Body of pancreas (tissue), 4 donors: Measurements from ENCODE around the gene KNSTRN. TPM values are rescaled to one million over a fixed set of nuclear protein-coding genes. Genes with fewer than 3 reads are reported as not detected.
A peak's percentile ranks its signal among the peaks of the same experiment; 100 is the strongest.

Experiments used
- ATAC-seq: fragments of 150-250 bp; one replicate; pipeline ENCODE4 v1.9.1; 2016
- DNase-seq, 4 donors: peaks; one replicate each; pipeline ENCODE4 v3.0.0-alpha.2; 2019
- H3K27ac ChIP-seq, 4 donors: fragments of 200-600 bp; sonication (generic); 1 replicate in 3 of 4; 2 replicates in 1 of 4; pipeline versions ENCODE4 v1.5.1 to v1.6.1; 2016 to 2019; ENCODE audit warnings: mild to moderate bottlenecking in 1 of 4, mixed read lengths in 1 of 4, moderate library complexity in 1 of 4
- H3K27me3 ChIP-seq, 2 donors: fragments of 200-600 bp; sonication (generic); one replicate each; pipeline ENCODE4 v1.6.0; 2016; ENCODE audit warnings: mild to moderate bottlenecking in 1 of 2
- H3K36me3 ChIP-seq, 2 donors: fragments of 200-600 bp; sonication (generic); replicated peaks in 1 of 2; 2 replicates each; pipeline ENCODE4 v1.5.1; 2016; ENCODE audit warnings: low read depth in 2 of 2; ENCODE audit not compliant: insufficient read depth in 1 of 2
- H3K4me1 ChIP-seq: fragments of 200-600 bp; sonication (generic); one replicate; pipeline ENCODE4 v1.6.0; 2016
- H3K4me3 ChIP-seq, 2 donors: fragments of 200-600 bp; sonication (generic); 1 replicate in 1 of 2; 2 replicates in 1 of 2; pipeline ENCODE4 v1.5.1; 2016 to 2019
- H3K9me3 ChIP-seq, 3 donors: fragments of 200-600 bp; sonication (generic); 1 replicate in 2 of 3; 2 replicates in 1 of 3; pipeline ENCODE4 v1.5.1; 2016
- CTCF ChIP-seq, 7 experiments: fragments of 450-650 bp in 4 of 7; fragments of 200-600 bp in 3 of 7; sonication (generic) in 3 of 7; IDR thresholded peaks; one replicate each; pipeline ENCODE4 v1.5.1; 2016 to 2019; ENCODE audit warnings: antibody characterized with exemption in 7 of 7
- POLR2A ChIP-seq, 3 donors: fragments of 450-650 bp; IDR thresholded peaks; one replicate each; pipeline ENCODE4 v1.6.1; 2016; ENCODE audit warnings: antibody characterized with exemption in 3 of 3, mild to moderate bottlenecking in 2 of 3
- WGBS, 2 donors: methylation state at CpG; one replicate each; pipeline ENCODE4 v1.1.5; 2017; 5-methylcytosine and 5-hydroxymethylcytosine counted together
- intact Hi-C: fragments of 100-400 bp; cut with DNase I; formaldehyde crosslinking; loops from one replicate; pipeline ENCODE4 v1.15.1; 2023
- total RNA-seq, 2 donors: library from RNA; depleted of rRNA; stranded (reverse); fragments of >200 nt; gene quantifications; one replicate each; pipeline ENCODE4 v1.1.0, GENCODE V29; 2016

The KNSTRN gene
- total RNA-seq, 2 donors from 2014 or later, result 3.3 to 5.7 TPM

DNA sequence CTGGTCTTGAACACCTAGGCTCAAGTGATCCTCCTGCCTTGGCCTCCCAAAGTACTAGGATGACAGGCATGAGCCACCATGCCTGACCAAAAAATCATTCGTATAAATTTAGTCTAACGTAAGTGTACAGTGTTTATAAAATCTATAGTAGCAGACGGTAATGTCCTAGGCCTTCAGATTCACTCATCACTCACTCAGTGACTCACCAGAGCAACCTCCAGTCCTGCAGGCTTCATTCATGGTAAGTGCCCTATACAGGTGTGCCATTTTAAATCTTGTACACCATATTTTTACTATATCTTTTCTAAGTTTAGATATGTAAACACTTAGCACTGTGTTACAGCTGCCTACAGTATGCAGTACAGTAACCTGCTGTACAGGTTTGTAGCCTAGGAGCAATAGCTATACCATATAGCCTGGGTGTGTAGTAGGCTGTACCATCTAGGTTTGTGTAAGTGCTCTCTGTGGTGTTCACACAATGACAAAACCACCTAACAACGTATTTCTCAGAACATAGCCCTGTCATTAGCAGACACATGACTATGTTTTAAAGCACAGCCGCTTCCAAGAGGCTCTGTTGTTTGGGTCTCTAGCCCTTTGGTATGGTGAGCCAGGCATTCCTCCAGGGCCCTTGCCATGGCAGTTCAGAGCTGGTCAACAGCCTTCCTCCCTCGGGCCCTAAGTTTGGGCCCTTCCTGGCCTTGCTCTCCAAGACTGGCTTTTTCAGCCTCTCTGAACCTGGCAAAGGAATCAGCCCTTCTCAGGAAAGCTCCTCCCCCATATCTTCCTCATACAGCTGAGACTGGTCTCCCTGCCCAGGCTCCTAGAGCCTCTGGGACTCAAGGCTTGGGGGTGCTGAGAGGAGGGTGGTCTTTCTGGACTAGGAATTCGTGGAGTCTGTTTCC, 39.9 kb upstream of the KNSTRN start:
- no peaks in the 10 kb centered on the region for H3K9me3 ChIP-seq
- ATAC-seq, result no peak
- no peak overlapping the region for H3K4me3 ChIP-seq
- peaks cover 41% of the 10 kb centered on the region for H3K4me1 ChIP-seq
- peak overlapping the region in 1 of 4 donors; percentile 87 for H3K27ac ChIP-seq
- DNase-seq, result no peak
- no peak for TF ChIP-seq POLR2A (IDR thresholded peaks at IDR 0.05)
- TF ChIP-seq CTCF (IDR thresholded peaks at IDR 0.05), result no peak
- no peaks in the 10 kb centered on the region for H3K36me3 ChIP-seq
- WGBS, 2 donors, result 62 to 63% methylated on average over 7 of the region's 7 CpGs
- intact Hi-C loops, result no loop called here
- no peaks in the 10 kb centered on the region for H3K27me3 ChIP-seq

- Histone ChIP-seq H3K9me3 (no peaks in the 10 kb centered on the region), H3K36me3 (no peaks in the 10 kb centered on the region), H3K4me1 (peaks cover 33% of the 10 kb centered on the region), H3K4me3 (no peak overlapping the region), H3K27ac (peak overlapping the region in 1 of 4 donors; percentile 39), H3K27me3 (no peaks in the 10 kb centered on the region)
- no peak for ATAC-seq
- DNase-seq, result no peak
- intact Hi-C loops, result no loop called here
- TF ChIP-seq POLR2A (IDR thresholded peaks at IDR 0.05), result no peak
- TF ChIP-seq CTCF (IDR thresholded peaks at IDR 0.05), result no peak
- 74 to 84% methylated on average over 10 of the region's 10 CpGs for WGBS, 2 donors
Observed at GRCh38 chr15:40343512-40343911, 39.0 kb upstream of the KNSTRN start.

DNA sequence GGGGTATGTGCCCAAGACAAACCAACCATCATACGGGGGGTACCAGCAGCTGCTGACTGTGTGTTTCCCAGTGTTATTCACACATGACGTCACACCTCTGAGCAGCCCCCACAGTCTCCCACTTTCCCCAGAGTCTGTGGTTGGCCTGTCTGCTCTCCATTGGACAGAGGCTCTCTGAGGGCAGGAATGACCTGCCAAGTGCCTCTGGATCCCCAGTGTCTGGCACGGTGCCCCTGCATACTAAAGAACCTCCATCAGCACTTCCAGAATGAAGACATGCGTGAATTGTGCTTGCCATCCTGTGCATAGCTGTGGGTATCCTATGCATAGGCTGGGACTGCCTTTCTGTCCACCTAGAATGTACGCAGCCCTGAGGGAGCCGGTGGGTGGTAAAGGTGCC, 38.3 kb upstream of the KNSTRN start:
- Histone ChIP-seq H3K4me1 (peaks cover 28% of the 10 kb centered on the region), H3K27me3 (no peaks in the 10 kb centered on the region), H3K4me3 (no peak overlapping the region), H3K36me3 (no peaks in the 10 kb centered on the region), H3K27ac (no peak overlapping the region), H3K9me3 (no peaks in the 10 kb centered on the region)
- TF ChIP-seq CTCF (IDR thresholded peaks at IDR 0.05) (no peak), POLR2A (IDR thresholded peaks at IDR 0.05) (no peak)
- WGBS, 2 donors, result 20 to 29% methylated on average over 6 of the region's 6 CpGs
- DNase-seq, result no peak
- intact Hi-C loops, result no loop called here
- no peak for ATAC-seq

DNA sequence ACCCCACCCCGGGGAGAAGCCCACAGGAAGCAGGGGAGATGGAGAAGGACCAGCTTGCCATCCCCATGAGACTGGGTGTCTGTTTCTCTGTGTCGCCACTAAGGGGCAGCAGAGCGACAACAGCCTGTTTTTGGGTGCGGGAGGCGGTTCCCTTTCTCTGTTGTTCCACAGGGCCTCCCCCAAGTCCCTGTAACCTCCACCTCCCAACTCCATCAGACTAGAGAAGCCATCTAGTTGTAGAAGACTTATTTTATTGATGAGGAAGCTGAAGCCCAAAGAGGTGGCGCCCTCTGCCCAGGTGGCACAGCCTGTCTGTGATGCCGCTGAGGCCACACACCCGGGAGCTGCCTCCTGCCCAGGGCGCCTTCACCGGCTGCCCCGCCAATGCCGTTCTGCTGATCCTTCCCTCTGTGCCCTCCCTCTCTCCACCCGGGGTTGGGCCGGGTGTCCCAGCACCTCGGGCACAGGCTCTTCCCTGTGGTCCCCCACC, 37.8 kb upstream of the KNSTRN start:
- H3K27ac ChIP-seq, result no peak overlapping the region
- no peaks in the 10 kb centered on the region for H3K9me3 ChIP-seq
- no peaks in the 10 kb centered on the region for H3K27me3 ChIP-seq
- H3K4me3 ChIP-seq, result no peak overlapping the region
- DNase-seq, result peak; percentile 66 to 73 (median 70)
- peak; percentile 31 for ATAC-seq
- TF ChIP-seq CTCF (IDR thresholded peaks at IDR 0.05) (peak; percentile 70 to 81 (median 75)), POLR2A (IDR thresholded peaks at IDR 0.05) (no peak)
- intact Hi-C loops, result no loop called here
- 18 to 25% methylated on average over 11 to 15 of the region's 15 CpGs for WGBS, 2 donors
- no peaks in the 10 kb centered on the region for H3K36me3 ChIP-seq
- H3K4me1 ChIP-seq, result peaks cover 24% of the 10 kb centered on the region
